Activated CD4-positive, alpha-beta T cell treated with anti-CD3 and anti-CD28 coated beads, Interleukin-2, amount 10 ng/mL, durations not matched to agents 24 days and 14 days (primary cell): ENCODE results near the gene KLRC2. TPM values are rescaled to one million over a fixed set of nuclear protein-coding genes. Genes with fewer than 3 reads are reported as not detected.

ENCODE experiments used
- total RNA-seq: library from RNA; stranded (reverse); gene quantifications from 2 replicates; pipeline ENCODE4 v1.2.3, GENCODE V29; 2022

KLRC2 gene
- total RNA-seq, 1 donor from 2014 or later = not detected

Other genes with a start within 250 kb of the KLRC2 start
- gene GABARAPL1, start 223.1 kb downstream of the KLRC2 start, total RNA-seq = 1.5 and 2.6 TPM in 2 replicates
- 1.2 and 1.7 TPM in 2 replicates for gene KLRD1, start 128.1 kb downstream of the KLRC2 start, total RNA-seq
- not detected in 2 replicates for gene KLRK1, start 46.0 kb downstream of the KLRC2 start, total RNA-seq
- not detected in 2 replicates for gene KLRC4, start 26.3 kb downstream of the KLRC2 start, total RNA-seq
- not detected in 2 replicates for gene KLRC3, start 15.4 kb downstream of the KLRC2 start, total RNA-seq
- not detected in 2 replicates for gene KLRC1, start 17.4 kb upstream of the KLRC2 start, total RNA-seq
- 0.62 and 0.98 TPM in 2 replicates for gene EIF2S3B, start 69.9 kb upstream of the KLRC2 start, total RNA-seq
- 88.6 and 91.1 TPM in 2 replicates for gene MAGOHB, start 177.6 kb upstream of the KLRC2 start, total RNA-seq
- not detected in 2 replicates for gene STYK1, start 238.0 kb upstream of the KLRC2 start, total RNA-seq